ENCODE data around the gene IL17REL. TPM values are rescaled to one million over a fixed set of nuclear protein-coding genes. Genes with fewer than 3 reads are reported as not detected.

The IL17REL gene
- total RNA-seq, result not detected

DNA sequence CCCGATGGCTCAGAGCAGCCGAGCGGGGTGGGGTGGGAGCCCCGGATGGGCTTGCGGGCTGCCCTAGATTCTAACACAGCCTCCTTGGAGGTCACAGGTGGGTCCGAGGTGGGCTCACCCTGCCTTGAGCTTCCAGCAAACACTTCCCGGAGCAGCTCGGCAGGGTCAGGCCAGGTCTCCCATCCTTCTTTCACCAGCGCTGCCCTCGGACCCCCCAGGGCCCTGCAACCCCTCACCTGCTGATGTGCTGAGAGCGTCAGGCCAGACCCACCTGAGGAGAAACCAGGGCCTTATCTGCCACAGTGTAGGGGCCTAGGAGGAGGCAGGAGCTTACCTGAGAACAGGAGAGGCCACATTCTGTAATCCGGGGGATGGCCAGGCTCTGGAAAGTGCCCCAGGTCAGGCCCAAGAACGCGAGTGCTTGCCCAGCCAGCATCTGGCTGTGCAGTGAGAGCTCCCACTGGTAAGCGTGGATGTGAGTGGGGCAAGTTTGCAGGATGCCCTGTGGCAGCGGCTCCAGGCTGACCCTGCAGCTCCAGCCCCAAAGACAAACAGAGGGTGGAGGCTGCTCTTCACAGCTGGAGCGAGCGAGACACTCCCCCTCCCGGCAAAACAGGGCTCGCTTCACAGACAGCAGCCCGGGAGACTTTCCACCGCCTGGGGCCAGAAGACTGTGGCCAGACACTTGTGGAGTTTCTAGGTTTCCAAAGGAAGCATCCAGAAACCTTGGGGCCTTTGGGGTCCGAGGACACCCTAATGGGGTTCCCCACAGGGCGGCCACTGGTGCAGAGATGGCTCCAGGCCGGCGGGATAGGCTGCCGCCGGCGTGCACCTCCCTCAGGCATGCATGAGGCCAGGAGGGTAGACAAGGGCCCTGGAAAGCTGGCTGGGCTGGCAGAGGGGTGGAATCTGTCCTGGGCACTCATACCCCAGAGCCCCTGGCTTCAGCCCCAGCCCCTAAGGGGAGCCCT lies at the start of gene IL17REL:
TSS of gene IL17REL (minus strand) at position 555 of the 971 bp plus-strand sequence. CDS start at position 436, 119 bp downstream.
- TF ChIP-seq POLR2A (IDR thresholded peaks at IDR 0.05), result no peak
- TF ChIP-seq, protein P1, sequence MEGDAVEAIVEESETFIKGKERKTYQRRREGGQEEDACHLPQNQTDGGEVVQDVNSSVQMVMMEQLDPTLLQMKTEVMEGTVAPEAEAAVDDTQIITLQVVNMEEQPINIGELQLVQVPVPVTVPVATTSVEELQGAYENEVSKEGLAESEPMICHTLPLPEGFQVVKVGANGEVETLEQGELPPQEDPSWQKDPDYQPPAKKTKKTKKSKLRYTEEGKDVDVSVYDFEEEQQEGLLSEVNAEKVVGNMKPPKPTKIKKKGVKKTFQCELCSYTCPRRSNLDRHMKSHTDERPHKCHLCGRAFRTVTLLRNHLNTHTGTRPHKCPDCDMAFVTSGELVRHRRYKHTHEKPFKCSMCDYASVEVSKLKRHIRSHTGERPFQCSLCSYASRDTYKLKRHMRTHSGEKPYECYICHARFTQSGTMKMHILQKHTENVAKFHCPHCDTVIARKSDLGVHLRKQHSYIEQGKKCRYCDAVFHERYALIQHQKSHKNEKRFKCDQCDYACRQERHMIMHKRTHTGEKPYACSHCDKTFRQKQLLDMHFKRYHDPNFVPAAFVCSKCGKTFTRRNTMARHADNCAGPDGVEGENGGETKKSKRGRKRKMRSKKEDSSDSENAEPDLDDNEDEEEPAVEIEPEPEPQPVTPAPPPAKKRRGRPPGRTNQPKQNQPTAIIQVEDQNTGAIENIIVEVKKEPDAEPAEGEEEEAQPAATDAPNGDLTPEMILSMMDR (IDR thresholded peaks at IDR 0.05), result no peak
- 49% methylated on average over 7 to 9 of the region's 29 CpGs for WGBS, 2 donors
- no peak for DNase-seq
- intact Hi-C loops (cut with DNase I), result no loop called here
- no peaks in the 10 kb centered on the region for H3K9me3 ChIP-seq
- no peak within 1 kb of the TSS for H3K4me3 ChIP-seq (replicated peaks in 1 of 3)
- no peaks in the 10 kb centered on the region for H3K36me3 ChIP-seq
- H3K27me3 ChIP-seq, result peaks cover 34% of the 10 kb centered on the region
- H3K4me1 ChIP-seq, result peaks cover 0 to 19% of the 10 kb centered on the region in 2 donors
- no peak within 1 kb of the TSS for H3K27ac ChIP-seq

DNA sequence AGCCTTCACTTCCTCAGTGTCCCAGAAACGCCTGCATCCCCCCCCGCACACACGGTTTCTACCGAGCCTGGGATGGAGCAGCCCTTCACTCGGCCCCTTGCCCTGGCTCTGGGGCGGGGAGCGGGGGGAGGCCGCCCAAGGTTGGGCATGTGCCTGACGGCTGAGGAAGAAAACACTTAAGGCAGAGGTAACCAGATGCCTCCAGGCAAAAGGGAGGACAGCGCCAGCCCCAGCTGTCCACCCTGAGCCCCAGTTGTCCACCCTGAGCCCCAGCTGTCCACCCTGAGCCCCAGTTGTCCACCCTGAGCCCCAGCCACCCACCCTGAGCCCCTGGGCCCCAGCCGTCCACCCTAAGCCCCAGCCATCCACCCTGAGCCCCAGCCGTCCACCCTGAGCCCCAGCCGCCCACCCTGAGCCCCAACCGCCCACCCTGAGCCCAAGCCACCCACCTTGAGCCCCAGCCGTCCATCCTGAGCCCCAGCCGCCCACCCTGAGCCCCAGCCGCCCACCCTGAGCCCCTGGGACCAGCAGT lies 49.3 kb upstream of the IL17REL start:
- WGBS, 2 donors, result 61 to 80% methylated on average over 10 to 16 of the region's 17 CpGs

DNA sequence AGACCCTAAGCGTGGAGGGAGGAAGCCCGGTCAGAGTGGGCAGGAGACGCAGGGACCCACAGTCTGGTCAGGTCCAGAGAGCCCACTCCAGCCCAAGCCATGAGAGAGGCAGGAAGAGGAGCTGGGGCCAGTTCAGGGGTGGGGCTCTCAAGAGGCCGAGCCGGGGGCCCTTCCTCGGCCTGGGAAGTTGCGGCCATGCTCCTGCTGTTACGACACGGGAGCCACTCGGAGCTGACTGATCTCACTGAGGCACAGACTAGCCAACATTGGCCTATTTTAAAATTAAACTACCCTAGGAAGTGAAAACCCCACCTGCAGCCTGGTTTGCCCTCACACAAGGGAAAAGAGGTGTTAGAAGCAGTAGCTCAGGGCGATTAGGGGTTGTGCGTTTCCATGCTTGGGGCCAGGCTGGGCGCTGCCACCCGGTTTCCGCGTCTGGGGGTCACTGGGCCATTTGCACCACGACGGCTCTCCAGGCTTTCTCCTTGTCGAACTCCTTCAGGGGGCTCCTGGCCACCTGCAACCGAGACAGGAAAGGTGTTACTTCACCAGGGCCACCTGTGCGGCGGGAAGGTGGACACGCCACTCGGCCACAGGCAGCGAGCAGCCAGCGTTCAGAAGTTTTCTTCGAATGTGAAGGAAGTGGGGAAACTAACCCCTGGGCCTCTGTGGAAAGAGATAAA lies 48.7 kb upstream of the IL17REL start:
- Histone ChIP-seq H3K4me1 (peaks cover 12 to 16% of the 10 kb centered on the region in 2 donors), H3K27ac (no peak overlapping the region), H3K27me3 (no peaks in the 10 kb centered on the region), H3K9me3 (no peaks in the 10 kb centered on the region), H3K36me3 (no peaks in the 10 kb centered on the region), H3K4me3 (replicated peaks in 1 of 3) (no peak overlapping the region)
- intact Hi-C loops (cut with DNase I), result no loop called here
- no peak for DNase-seq
- no peak for TF ChIP-seq POLR2A (IDR thresholded peaks at IDR 0.05)
- TF ChIP-seq, protein P1 (IDR thresholded peaks at IDR 0.05), result no peak
- WGBS, 2 donors, result 60 to 76% methylated on average over 14 to 18 of the region's 27 CpGs

More for the DNA sequence above, 49.3 kb upstream of the IL17REL start:
- intact Hi-C loops (cut with DNase I), result no loop called here
- Histone ChIP-seq H3K36me3 (no peaks in the 10 kb centered on the region), H3K27me3 (no peaks in the 10 kb centered on the region), H3K4me3 (replicated peaks in 1 of 3) (no peak overlapping the region), H3K27ac (no peak overlapping the region), H3K9me3 (no peaks in the 10 kb centered on the region), H3K4me1 (peaks cover 12 to 16% of the 10 kb centered on the region in 2 donors)
- TF ChIP-seq, protein P1 (IDR thresholded peaks at IDR 0.05), result no peak
- TF ChIP-seq POLR2A (IDR thresholded peaks at IDR 0.05), result no peak
- DNase-seq, result no peak

DNA sequence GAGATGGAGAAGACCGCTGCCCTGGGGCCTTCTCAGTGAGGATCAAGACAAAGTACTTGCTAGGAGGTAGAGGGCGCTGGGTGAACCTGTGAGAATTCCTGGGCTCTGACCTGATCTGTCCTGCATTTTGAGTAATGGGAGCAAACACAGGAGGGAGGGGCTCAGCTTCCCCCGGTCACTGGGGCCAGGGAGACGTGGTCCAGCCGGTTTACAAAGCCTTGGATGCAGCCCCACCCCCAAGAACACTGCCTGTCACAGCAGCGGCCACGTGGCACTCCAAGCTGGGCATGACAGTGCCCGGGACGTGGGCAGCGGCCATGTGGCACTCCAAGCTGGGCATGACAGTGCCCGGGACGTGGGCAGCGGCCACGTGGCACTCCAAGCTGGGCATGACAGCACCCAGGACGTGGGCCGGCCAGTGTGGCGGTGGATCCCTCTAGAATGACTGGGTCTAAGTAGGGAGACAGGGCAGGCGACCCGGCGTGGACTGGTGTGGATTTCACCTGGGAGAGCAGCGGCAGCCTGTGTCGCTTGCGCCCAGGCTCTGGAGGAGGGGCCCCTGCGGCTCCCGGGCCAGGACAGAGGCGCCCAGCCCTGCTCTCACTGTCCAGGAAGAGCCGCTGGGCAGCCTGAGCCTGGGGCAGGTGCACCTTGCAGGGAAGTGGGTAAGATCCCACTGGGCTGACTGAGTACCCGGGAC lies 48.0 kb upstream of the IL17REL start:
- no peaks in the 10 kb centered on the region for H3K36me3 ChIP-seq
- H3K27ac ChIP-seq, result no peak overlapping the region
- WGBS, 2 donors, result 45 to 66% methylated on average over 16 to 19 of the region's 28 CpGs
- DNase-seq, result peak; percentile 11 to 16
- TF ChIP-seq, protein P1 (IDR thresholded peaks at IDR 0.05), result no peak
- TF ChIP-seq POLR2A (IDR thresholded peaks at IDR 0.05), result no peak
- H3K9me3 ChIP-seq, result no peaks in the 10 kb centered on the region
- no peaks in the 10 kb centered on the region for H3K27me3 ChIP-seq
- intact Hi-C loops (cut with DNase I), result no loop called here
- peaks cover 12 to 16% of the 10 kb centered on the region in 2 donors for H3K4me1 ChIP-seq
- no peak overlapping the region for H3K4me3 ChIP-seq (replicated peaks in 1 of 3)
